HG02970 (cell line): Measurements from ENCODE around the gene RPS15A.
"Not testable (repeated sequence)": the region's sequence is repeated elsewhere in the genome, so short reads cannot be mapped to it uniquely, and the experiment has no call there.

Source experiments
- ATAC-seq: cut with Tn5 transposase; IDR thresholded peaks from one replicate; pipeline ENCODE4 v1.9.1; 2021; ENCODE audit warnings: mild to moderate bottlenecking, moderate library complexity, moderate number of reproducible peaks; ENCODE audit not compliant: unreplicated experiment, low FRiP score

Gene RPS15A

DNA sequence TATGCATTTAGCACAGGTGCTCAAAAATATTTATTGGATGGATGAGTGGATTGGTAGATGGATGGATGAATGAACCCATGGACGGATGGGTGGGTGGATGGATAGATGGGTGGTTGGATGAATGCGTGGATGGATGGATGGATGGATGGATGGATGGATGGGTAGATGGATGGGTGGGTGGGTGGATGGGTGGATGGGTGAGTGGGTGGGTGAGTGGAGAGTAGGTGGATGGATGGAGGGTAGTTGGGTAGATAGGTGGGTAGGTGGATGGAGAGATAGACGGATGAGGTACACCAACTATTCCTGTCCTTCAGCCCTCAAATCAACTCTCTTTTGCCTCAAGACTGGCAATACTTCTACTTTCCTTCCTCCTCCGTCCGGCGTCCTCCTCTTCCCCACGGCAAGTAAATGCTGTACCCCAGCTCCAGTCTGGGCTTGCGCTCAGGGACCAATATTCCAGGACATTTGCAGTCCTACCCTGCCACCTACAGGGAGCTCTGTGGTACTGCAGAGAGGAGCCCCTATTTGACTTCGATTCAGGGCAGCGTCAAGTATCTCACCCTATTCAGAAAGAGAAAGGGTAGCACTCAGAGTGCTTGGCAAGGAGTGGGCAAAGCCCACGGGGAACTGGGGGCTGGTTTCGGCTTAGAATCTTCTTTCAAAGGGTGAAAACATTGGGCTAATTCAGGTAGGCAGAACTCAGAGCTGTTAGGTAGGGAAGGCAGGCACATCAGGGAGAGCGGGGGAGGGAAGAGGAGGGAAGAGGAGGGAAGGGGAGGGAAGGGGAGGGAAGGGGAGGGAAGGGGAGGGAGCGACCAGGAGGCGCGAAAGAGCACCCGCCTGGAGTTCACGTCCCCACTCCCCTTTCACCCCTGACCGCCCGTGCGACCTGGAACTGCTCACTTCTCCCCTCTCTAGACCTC is 30.3 kb downstream of the RPS15A start:
- ATAC-seq = not testable (repeated sequence)

- ATAC-seq = not testable (repeated sequence)
Measured at GRCh38 chr16:18757960-18758660, 32.0 kb downstream of the RPS15A start.

- not testable (repeated sequence) for ATAC-seq
Measured at GRCh38 chr16:18756639-18757038, 33.5 kb downstream of the RPS15A start.

DNA sequence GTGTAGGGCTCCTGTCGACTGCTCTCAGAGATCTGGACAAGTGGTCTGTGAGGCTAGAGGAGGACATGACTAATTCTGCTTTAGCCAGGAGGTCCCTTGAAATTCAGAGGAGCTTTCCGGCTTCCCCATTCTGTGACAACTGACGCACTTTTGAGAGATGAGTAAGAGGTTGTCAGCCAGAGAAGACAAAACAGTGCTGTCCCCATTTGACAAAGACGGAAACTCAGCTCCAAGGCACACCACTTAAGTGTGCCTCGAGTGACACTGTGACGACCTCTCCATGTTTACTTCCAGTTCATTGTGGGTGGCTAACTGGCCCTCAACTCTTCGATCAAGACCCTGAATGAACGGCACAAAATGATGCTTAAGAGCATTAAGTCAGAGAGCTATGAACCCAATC is 47.3 kb downstream of the RPS15A start:
- ATAC-seq = not testable (repeated sequence)

DNA sequence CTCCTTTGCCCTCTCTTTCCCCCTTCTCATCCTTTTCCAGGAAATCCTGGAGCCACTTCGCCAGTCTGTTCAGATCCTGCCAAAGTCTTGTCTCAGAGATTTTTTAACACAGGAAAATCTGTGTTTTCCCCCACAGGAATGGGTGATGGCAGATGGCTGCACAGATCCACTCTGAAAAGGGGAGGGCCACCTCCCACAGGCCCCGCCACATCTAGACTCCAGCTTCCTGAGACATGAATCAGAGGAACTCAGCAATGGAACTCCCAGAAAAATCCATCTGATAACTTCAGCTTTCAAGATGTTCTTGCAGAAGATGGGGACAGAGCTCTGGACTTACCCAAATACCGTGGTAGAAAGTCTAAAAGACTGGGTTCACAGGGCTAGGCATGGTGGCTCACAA is 50.1 kb downstream of the RPS15A start:
- not testable (repeated sequence) for ATAC-seq

DNA sequence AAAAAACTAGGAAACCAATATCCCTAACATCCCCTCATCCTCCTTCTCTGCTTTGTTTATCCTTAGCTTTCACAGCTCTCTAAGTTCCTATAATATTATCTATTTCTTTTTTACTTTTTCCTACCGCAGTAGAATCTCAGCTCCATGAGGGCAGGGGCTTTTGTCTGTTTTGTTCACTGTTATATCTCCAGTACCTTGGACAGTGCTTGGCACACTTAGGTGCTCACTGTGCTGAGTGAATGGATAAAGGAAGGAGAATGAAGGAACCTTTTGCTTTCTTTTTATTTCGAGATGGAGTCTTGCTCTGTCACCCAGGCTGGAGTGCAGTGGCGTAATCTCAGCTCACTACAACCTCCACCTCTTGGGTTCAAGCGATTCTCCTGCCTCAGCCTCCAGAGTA is 51.4 kb downstream of the RPS15A start:
- ATAC-seq = not testable (repeated sequence)

GRCh38 chr16:18734279-18734678 is 55.9 kb downstream of the RPS15A start:
- not testable (repeated sequence) for ATAC-seq
